Right lobe of liver (tissue), 6 donors: ENCODE data around the gene HS3ST1. TPM values are rescaled to one million over a fixed set of nuclear protein-coding genes. Genes with fewer than 3 reads are reported as not detected.
A peak's percentile ranks its signal among the peaks of the same experiment; 100 is the strongest.

Experiments
- ATAC-seq, 4 donors: fragments of 200-7000 bp; cut with Tn5 transposase; one replicate each; pipeline ENCODE4 v1.9.1; 2020; ENCODE audit warnings: mild to moderate bottlenecking in 4 of 4, moderate library complexity in 4 of 4
- DNase-seq, 3 donors: peaks; one replicate each; pipeline ENCODE4 v3.0.0-alpha.2; 2020
- H3K27ac ChIP-seq, 3 donors: fragments of 200-600 bp; one replicate each; pipeline ENCODE4 v1.8.0; 2022
- H3K27me3 ChIP-seq, 2 donors: fragments of 200-600 bp; one replicate each; pipeline ENCODE4 v1.8.0; 2022
- H3K36me3 ChIP-seq, 4 donors: fragments of 200-600 bp; sonication (generic) in 1 of 4; one replicate each; pipeline versions ENCODE4 v1.5.1 to v1.8.0; 2017 to 2022; ENCODE audit warnings: control low read depth in 1 of 4
- H3K4me1 ChIP-seq, 4 donors: fragments of 200-600 bp; sonication (generic) in 1 of 4; one replicate each; pipeline versions ENCODE4 v1.5.1 to v1.8.0; 2017 to 2022; ENCODE audit warnings: control low read depth in 1 of 4
- H3K4me3 ChIP-seq, 3 donors: fragments of 200-600 bp; one replicate each; pipeline ENCODE4 v1.8.0; 2022
- H3K9me3 ChIP-seq, 4 donors: fragments of 200-600 bp; sonication (generic) in 1 of 4; one replicate each; pipeline versions ENCODE4 v1.5.1 to v1.8.0; 2017 to 2022; ENCODE audit warnings: control low read depth in 1 of 4
- CTCF ChIP-seq, 4 donors: fragments of 200-600 bp in 3 of 4; fragments of 450-650 bp in 1 of 4; IDR thresholded peaks; one replicate each; pipeline versions ENCODE4 v1.5.1 to v1.8.0; 2016 to 2022; ENCODE audit warnings: antibody characterized with exemption in 4 of 4, mild to moderate bottlenecking in 2 of 4
- POLR2A ChIP-seq: fragments of 450-650 bp; IDR thresholded peaks from one replicate; pipeline ENCODE4 v1.6.1; 2017; ENCODE audit warnings: antibody characterized with exemption, mild to moderate bottlenecking
- WGBS: methylation state at CpG from one replicate; pipeline ENCODE4 v1.1.6; 2018; ENCODE audit warnings: low coverage, low lambda C conversion rate; ENCODE audit not compliant: insufficient coverage; ENCODE audit errors: missing lambda C conversion rate; 5-methylcytosine and 5-hydroxymethylcytosine counted together
- intact Hi-C, 2 donors: fragments of 100-400 bp; cut with DNase I; formaldehyde crosslinking; loops; one replicate each; pipeline versions ENCODE4 v1.11.2 to v1.14.1; 2022
- long read RNA-seq: library from polyadenylated mRNA; unstranded; transcript quantifications from one replicate; pipeline ENCODE4 v2.0.0, GENCODE V29; 2019
- total RNA-seq, 6 experiments: library from RNA; depleted of rRNA in 2 of 6; stranded (reverse); fragments of >200 nt in 2 of 6; fragmentation: NEBNext Ultra II Directional in 3 of 6; extraction: Animal tissue kit (Norgen Biotek cat#: 25700) in 3 of 6; gene quantifications; one replicate each; pipeline versions ENCODE4 v1.1.0 to v1.2.4, GENCODE V29; 2016 to 2023
- donor health status: DM: no; HTN: yes; CAD: no.
- donor health status: DM: no; HTN: no; CAD: no.
- donor health status: DM: no; HTN: no; CAD: no.
- donor health status: DM: no; HTN: yes; CAD: no.
- donor health status: DM: no; HTN: yes; CAD: no.

Gene HS3ST1
- 1 to 10 TPM in 1 of 6 experiments, under 1 TPM in 5; 0.11 to 1.2 (median 0.25) TPM for total RNA-seq
- long read RNA-seq: 0 reads

- ATAC-seq: peak in 2 of 4 donors; percentile 6 to 13
- Histone ChIP-seq H3K27me3 (no peaks in the 10 kb centered on the region), H3K36me3 (no peaks in the 10 kb centered on the region), H3K4me3 (peak within 1 kb of the TSS; percentile 37 to 45 (median 44)), H3K27ac (peak within 1 kb of the TSS in 1 of 3 donors; percentile 33), H3K9me3 (no peaks in the 10 kb centered on the region), H3K4me1 (peaks cover 0 to 8% (median 0%) of the 10 kb centered on the region in 4 donors)
- 3% methylated on average over 8 of the region's 43 CpGs for WGBS
- TF ChIP-seq POLR2A (no peak), CTCF (IDR thresholded peaks at IDR 0.05) (no peak)
- intact Hi-C loops: no loop called here
- no peak for DNase-seq
Measured at GRCh38 chr4:11428231-11428898, at the start of gene HS3ST1. Gene HS3ST1, minus strand, starts transcription at chr4:11428894. Its CDS starts 28,889 bp downstream, at chr4:11400005.

DNA sequence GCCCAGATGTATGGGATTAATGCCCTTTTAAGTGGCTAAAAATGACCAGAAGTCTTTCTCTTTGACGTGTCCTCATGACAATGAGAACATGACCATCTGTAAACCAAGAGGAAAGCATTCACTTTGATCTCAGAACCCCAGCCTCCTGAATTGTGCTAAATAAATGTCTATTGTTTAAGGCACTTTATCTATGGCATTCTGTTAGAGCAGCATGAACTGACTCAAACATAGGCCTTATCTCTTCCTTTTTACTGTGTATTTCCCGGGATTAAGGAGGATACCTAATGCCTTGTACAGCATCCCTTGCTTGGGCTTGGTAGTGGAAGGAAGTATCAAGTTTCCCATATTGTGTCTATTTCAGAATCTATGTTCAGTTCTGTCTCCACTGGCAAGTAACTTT is 47.2 kb upstream of the HS3ST1 start:
- 21% methylated on average over 2 of the region's 2 CpGs for WGBS
- no peak for ATAC-seq
- no peak overlapping the region for H3K4me3 ChIP-seq
- H3K27ac ChIP-seq: no peak overlapping the region
- no peaks in the 10 kb centered on the region for H3K36me3 ChIP-seq
- intact Hi-C loops: no loop called here
- no peaks in the 10 kb centered on the region for H3K27me3 ChIP-seq
- H3K4me1 ChIP-seq: no peaks in the 10 kb centered on the region
- DNase-seq: no peak
- TF ChIP-seq CTCF (IDR thresholded peaks at IDR 0.05) (no peak), POLR2A (no peak)
- no peaks in the 10 kb centered on the region for H3K9me3 ChIP-seq

- ATAC-seq (no peak), DNase-seq (no peak)
- H3K27me3 ChIP-seq: no peaks in the 10 kb centered on the region
Measured at GRCh38 chr4:11474146-11474545, 45.5 kb upstream of the HS3ST1 start.

GRCh38 chr4:11472535-11472934 is 43.8 kb upstream of the HS3ST1 start:
- DNase-seq (no peak), ATAC-seq (no peak)
- Histone ChIP-seq H3K27me3 (no peaks in the 10 kb centered on the region), H3K4me1 (no peaks in the 10 kb centered on the region), H3K4me3 (no peak overlapping the region), H3K9me3 (no peaks in the 10 kb centered on the region), H3K27ac (no peak overlapping the region), H3K36me3 (no peaks in the 10 kb centered on the region)
- intact Hi-C loops: no loop called here
- 42% methylated on average over 3 of the region's 3 CpGs for WGBS
- TF ChIP-seq CTCF (IDR thresholded peaks at IDR 0.05): no peak
- no peak for TF ChIP-seq POLR2A

More at GRCh38 chr4:11474146-11474545, 45.5 kb upstream of the HS3ST1 start:
- 63% methylated on average over 1 of the region's 1 CpG for WGBS
- intact Hi-C loops: no loop called here
- Histone ChIP-seq H3K4me1 (no peaks in the 10 kb centered on the region), H3K27ac (no peak overlapping the region), H3K4me3 (no peak overlapping the region), H3K36me3 (no peaks in the 10 kb centered on the region), H3K9me3 (no peaks in the 10 kb centered on the region)
- TF ChIP-seq CTCF (IDR thresholded peaks at IDR 0.05) (no peak), POLR2A (no peak)
